ENCODE measurements around the gene NDFIP1.

The NDFIP1 gene

DNA sequence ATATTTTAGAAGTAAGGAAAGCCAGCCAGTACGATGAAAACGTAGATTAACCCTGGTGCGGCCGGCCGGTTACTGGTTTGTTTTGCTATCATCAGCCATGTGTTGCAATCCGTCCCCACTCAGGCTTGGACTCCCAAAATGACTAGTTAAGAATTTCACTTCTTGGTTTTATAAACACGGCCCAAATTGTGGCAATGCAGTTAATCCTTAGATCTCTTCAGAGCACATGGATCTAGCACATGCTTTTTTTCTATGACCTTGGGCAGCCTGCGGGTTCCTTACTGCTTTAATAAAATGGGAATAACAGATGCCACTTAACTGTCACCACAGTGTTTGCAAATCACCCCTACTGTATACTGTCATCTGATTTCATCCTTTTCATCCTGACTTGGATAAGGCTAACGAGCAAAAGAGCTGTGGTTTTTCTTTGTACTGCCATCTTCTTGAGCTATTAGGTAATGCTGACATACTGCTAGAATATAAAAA, 1.5 kb downstream of the NDFIP1 start:
- H3K4me1 ChIP-seq (ENCODE audit: control insufficient read depth in 2 of 2, insufficient read depth in 1 of 2, low read depth in 1 of 2, low read length in 2 of 2): peaks cover 1 to 9% of the 10 kb centered on the region in 2 donors
- H3K14ac ChIP-seq (ENCODE audit: low read length): no peak overlapping the region
- no peak overlapping the region for H2BK15ac ChIP-seq (ENCODE audit: low read length)
- no peak overlapping the region for H3K4ac ChIP-seq (ENCODE audit: low read length)
- no peak overlapping the region for H2BK120ac ChIP-seq (ENCODE audit: low read depth, low read length)
- no peak overlapping the region for H2BK5ac ChIP-seq (ENCODE audit: low read length)
- H3K4me2 ChIP-seq (ENCODE audit: insufficient read depth, low read length, poor library complexity, severe bottlenecking): peak overlapping the region; percentile 55
- H4K91ac ChIP-seq (ENCODE audit: low read depth, low read length, poor library complexity): no peak overlapping the region
- no peak overlapping the region for H3K23ac ChIP-seq (ENCODE audit: low read depth, low read length, poor library complexity)
- no peak overlapping the region for H2BK12ac ChIP-seq (ENCODE audit: low read length)
- H3K27me3 ChIP-seq (ENCODE audit: control insufficient read depth in 3 of 3, insufficient read depth in 3 of 3, low read depth in 1 of 3, low read length in 3 of 3): peaks cover 0 to 12% (median 3%) of the 10 kb centered on the region in 3 experiments
- no peak overlapping the region for H3K27ac ChIP-seq (replicated peaks; ENCODE audit: low read length)
- no peak overlapping the region for H2AK5ac ChIP-seq (ENCODE audit: low read depth, low read length)
- peak overlapping the region in 1 of 2 donors; percentile 59 for H3K4me3 ChIP-seq (ENCODE audit: low read length in 2 of 2)
- no peak overlapping the region for H3K9ac ChIP-seq (ENCODE audit: low read depth, low read length, poor library complexity)
- H3K36me3 ChIP-seq (replicated peaks in 1 of 2; ENCODE audit: control insufficient read depth in 2 of 2, insufficient read depth in 2 of 2, low read length in 2 of 2): peaks cover 0 to 8% of the 10 kb centered on the region in 2 donors
- peaks cover 2% of the 10 kb centered on the region for H3K79me1 ChIP-seq (ENCODE audit: low read depth, low read length)
- H3K18ac ChIP-seq (ENCODE audit: low read length): no peak overlapping the region
- H3K9me3 ChIP-seq (replicated peaks in 1 of 2; ENCODE audit: control insufficient read depth in 2 of 2, insufficient read depth in 1 of 2, low read depth in 1 of 2, low read length in 2 of 2): peaks cover 0 to 12% of the 10 kb centered on the region in 2 donors
- no CpG with 5 or more reads among the region's 9 CpGs for WGBS, 2 donors (ENCODE audit: extremely low coverage in 2 of 2, insufficient read length in 2 of 2, insufficient replicate concordance in 1 of 2)
- H2AFZ ChIP-seq (ENCODE audit: low read length): no peak overlapping the region
- no peak overlapping the region for H4K8ac ChIP-seq (ENCODE audit: low read depth, low read length)
- no peak for DNase-seq (ENCODE audit: low spot score)

DNA sequence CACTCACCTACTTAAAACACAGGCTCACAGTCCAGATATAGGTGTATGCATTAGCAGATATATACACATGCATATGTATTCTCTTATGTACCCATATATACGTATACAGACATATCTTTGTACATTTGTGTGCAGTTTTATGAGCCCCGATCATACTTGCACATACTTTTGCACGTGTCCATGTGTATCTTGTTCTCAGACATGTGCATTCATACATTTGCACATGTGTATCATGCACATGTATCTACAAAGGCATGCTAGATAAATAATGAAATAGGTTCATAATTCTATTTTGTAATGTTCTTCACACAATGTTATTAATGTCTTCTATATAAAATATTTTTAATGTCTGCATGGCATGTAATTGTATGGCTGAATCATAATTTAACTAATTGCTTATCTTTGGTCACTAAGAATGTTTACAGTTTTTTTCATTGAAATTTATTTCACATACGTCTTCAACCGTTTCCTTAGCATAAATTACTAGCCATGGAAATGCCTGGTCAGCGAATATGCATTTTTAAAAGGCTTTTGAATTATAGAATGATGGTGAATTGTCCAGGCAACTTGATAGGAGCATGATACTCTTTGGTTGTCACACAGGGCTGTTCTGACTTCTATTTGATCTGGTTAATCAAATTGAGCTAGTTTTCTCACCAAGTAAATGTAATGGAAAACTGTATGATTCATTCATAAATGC, 2.6 kb downstream of the NDFIP1 start:
- Histone ChIP-seq H3K79me1 (ENCODE audit: low read depth, low read length) (peaks cover 2% of the 10 kb centered on the region), H2BK15ac (ENCODE audit: low read length) (no peak overlapping the region), H3K4ac (ENCODE audit: low read length) (no peak overlapping the region), H2AFZ (ENCODE audit: low read length) (no peak overlapping the region), H3K27ac (replicated peaks; ENCODE audit: low read length) (no peak overlapping the region), H2BK12ac (ENCODE audit: low read length) (no peak overlapping the region), H3K18ac (ENCODE audit: low read length) (no peak overlapping the region), H3K23ac (ENCODE audit: low read depth, low read length, poor library complexity) (no peak overlapping the region), H3K27me3 (ENCODE audit: control insufficient read depth in 3 of 3, insufficient read depth in 3 of 3, low read depth in 1 of 3, low read length in 3 of 3) (peaks cover 0 to 12% (median 3%) of the 10 kb centered on the region in 3 experiments), H2BK120ac (ENCODE audit: low read depth, low read length) (no peak overlapping the region), H3K4me1 (ENCODE audit: control insufficient read depth in 2 of 2, insufficient read depth in 1 of 2, low read depth in 1 of 2, low read length in 2 of 2) (peaks cover 1 to 9% of the 10 kb centered on the region in 2 donors), H3K9ac (ENCODE audit: low read depth, low read length, poor library complexity) (no peak overlapping the region), H2AK5ac (ENCODE audit: low read depth, low read length) (no peak overlapping the region), H3K4me3 (ENCODE audit: low read length in 2 of 2) (no peak overlapping the region), H3K9me3 (replicated peaks in 1 of 2; ENCODE audit: control insufficient read depth in 2 of 2, insufficient read depth in 1 of 2, low read depth in 1 of 2, low read length in 2 of 2) (peaks cover 0 to 12% of the 10 kb centered on the region in 2 donors), H3K36me3 (replicated peaks in 1 of 2; ENCODE audit: control insufficient read depth in 2 of 2, insufficient read depth in 2 of 2, low read length in 2 of 2) (peaks cover 0 to 10% of the 10 kb centered on the region in 2 donors), H4K8ac (ENCODE audit: low read depth, low read length) (no peak overlapping the region), H3K14ac (ENCODE audit: low read length) (no peak overlapping the region), H3K4me2 (ENCODE audit: insufficient read depth, low read length, poor library complexity, severe bottlenecking) (no peak overlapping the region), H2BK5ac (ENCODE audit: low read length) (no peak overlapping the region), H4K91ac (ENCODE audit: low read depth, low read length, poor library complexity) (no peak overlapping the region)
- DNase-seq (ENCODE audit: low spot score): no peak
- no CpG with 5 or more reads among the region's 6 CpGs for whole genome bisulfite sequencing, 2 donors (ENCODE audit: extremely low coverage in 2 of 2, insufficient read length in 2 of 2, insufficient replicate concordance in 1 of 2)

GRCh38 chr5:142114687-142115086, 6.1 kb downstream of the NDFIP1 start:
- peaks cover 0 to 5% of the 10 kb centered on the region in 2 donors for H3K4me1 ChIP-seq (ENCODE audit: control insufficient read depth in 2 of 2, insufficient read depth in 1 of 2, low read depth in 1 of 2, low read length in 2 of 2)
- H2BK120ac ChIP-seq (ENCODE audit: low read depth, low read length): no peak overlapping the region
- H3K18ac ChIP-seq (ENCODE audit: low read length): no peak overlapping the region
- no peak overlapping the region for H2AFZ ChIP-seq (ENCODE audit: low read length)
- peaks cover 0 to 26% of the 10 kb centered on the region in 2 donors for H3K36me3 ChIP-seq (replicated peaks in 1 of 2; ENCODE audit: control insufficient read depth in 2 of 2, insufficient read depth in 2 of 2, low read length in 2 of 2)
- no peak overlapping the region for H3K9ac ChIP-seq (ENCODE audit: low read depth, low read length, poor library complexity)
- no peak overlapping the region for H2BK5ac ChIP-seq (ENCODE audit: low read length)
- H3K4ac ChIP-seq (ENCODE audit: low read length): no peak overlapping the region
- no peaks in the 10 kb centered on the region for H3K27me3 ChIP-seq (ENCODE audit: control insufficient read depth in 3 of 3, insufficient read depth in 3 of 3, low read depth in 1 of 3, low read length in 3 of 3)
- peaks cover 2% of the 10 kb centered on the region for H3K79me1 ChIP-seq (ENCODE audit: low read depth, low read length)
- no peak overlapping the region for H2BK12ac ChIP-seq (ENCODE audit: low read length)
- no peak overlapping the region for H3K27ac ChIP-seq (replicated peaks; ENCODE audit: low read length)
- H3K4me3 ChIP-seq (ENCODE audit: low read length in 2 of 2): no peak overlapping the region
- H4K8ac ChIP-seq (ENCODE audit: low read depth, low read length): no peak overlapping the region
- H4K91ac ChIP-seq (ENCODE audit: low read depth, low read length, poor library complexity): no peak overlapping the region
- no CpG with 5 or more reads among the region's 1 CpG for WGBS, 2 donors (ENCODE audit: extremely low coverage in 2 of 2, insufficient read length in 2 of 2, insufficient replicate concordance in 1 of 2)
- H2BK15ac ChIP-seq (ENCODE audit: low read length): no peak overlapping the region
- DNase-seq (ENCODE audit: low spot score): no peak
- peaks cover 0 to 12% of the 10 kb centered on the region in 2 donors for H3K9me3 ChIP-seq (replicated peaks in 1 of 2; ENCODE audit: control insufficient read depth in 2 of 2, insufficient read depth in 1 of 2, low read depth in 1 of 2, low read length in 2 of 2)
- no peak overlapping the region for H2AK5ac ChIP-seq (ENCODE audit: low read depth, low read length)
- H3K4me2 ChIP-seq (ENCODE audit: insufficient read depth, low read length, poor library complexity, severe bottlenecking): no peak overlapping the region
- no peak overlapping the region for H3K23ac ChIP-seq (ENCODE audit: low read depth, low read length, poor library complexity)
- H3K14ac ChIP-seq (ENCODE audit: low read length): no peak overlapping the region

DNA sequence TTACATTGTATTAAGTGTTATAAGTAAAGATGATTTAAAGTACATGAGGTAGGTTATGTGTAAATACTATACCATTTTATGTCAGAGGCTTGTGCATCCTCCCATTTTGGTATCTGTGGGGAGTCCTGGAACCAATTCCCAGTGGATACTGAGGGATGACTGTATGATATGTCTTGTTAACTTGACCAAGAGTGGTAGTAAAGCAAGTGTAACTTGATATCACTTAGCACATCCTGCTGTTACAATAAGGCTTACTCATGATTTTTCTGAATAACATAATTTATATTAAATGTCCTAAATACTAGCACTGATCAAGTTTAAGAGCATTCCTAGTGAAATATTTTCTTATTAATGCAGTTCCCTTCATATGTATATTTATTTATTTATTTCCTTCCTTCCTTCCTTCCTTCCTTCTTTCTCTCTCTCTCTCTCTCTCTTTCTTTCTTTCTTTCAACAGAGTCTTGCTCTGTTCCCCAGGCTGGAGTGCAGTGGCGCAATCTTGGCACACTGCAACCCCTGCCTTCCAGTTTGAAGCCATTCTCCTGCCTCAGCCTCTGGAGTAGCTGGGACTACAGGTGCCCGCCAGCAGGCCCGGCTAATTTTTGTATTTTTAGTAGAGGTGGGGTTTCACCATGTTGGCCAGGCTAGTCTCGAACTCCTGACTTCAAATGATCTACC, 7.5 kb downstream of the NDFIP1 start:
- Histone ChIP-seq H3K4ac (ENCODE audit: low read length) (no peak overlapping the region), H4K91ac (ENCODE audit: low read depth, low read length, poor library complexity) (no peak overlapping the region), H3K18ac (ENCODE audit: low read length) (no peak overlapping the region), H2AK5ac (ENCODE audit: low read depth, low read length) (no peak overlapping the region), H3K27me3 (ENCODE audit: control insufficient read depth in 3 of 3, insufficient read depth in 3 of 3, low read depth in 1 of 3, low read length in 3 of 3) (no peaks in the 10 kb centered on the region), H2BK15ac (ENCODE audit: low read length) (no peak overlapping the region), H3K4me3 (ENCODE audit: low read length in 2 of 2) (no peak overlapping the region), H3K9ac (ENCODE audit: low read depth, low read length, poor library complexity) (no peak overlapping the region), H3K27ac (replicated peaks; ENCODE audit: low read length) (no peak overlapping the region), H2BK12ac (ENCODE audit: low read length) (no peak overlapping the region), H3K4me2 (ENCODE audit: insufficient read depth, low read length, poor library complexity, severe bottlenecking) (no peak overlapping the region), H3K79me1 (ENCODE audit: low read depth, low read length) (peaks cover 2% of the 10 kb centered on the region), H3K14ac (ENCODE audit: low read length) (no peak overlapping the region), H4K8ac (ENCODE audit: low read depth, low read length) (no peak overlapping the region), H3K23ac (ENCODE audit: low read depth, low read length, poor library complexity) (no peak overlapping the region), H2BK5ac (ENCODE audit: low read length) (no peak overlapping the region), H2BK120ac (ENCODE audit: low read depth, low read length) (no peak overlapping the region), H3K4me1 (ENCODE audit: control insufficient read depth in 2 of 2, insufficient read depth in 1 of 2, low read depth in 1 of 2, low read length in 2 of 2) (no peaks in the 10 kb centered on the region), H2AFZ (ENCODE audit: low read length) (no peak overlapping the region), H3K9me3 (replicated peaks in 1 of 2; ENCODE audit: control insufficient read depth in 2 of 2, insufficient read depth in 1 of 2, low read depth in 1 of 2, low read length in 2 of 2) (peaks cover 0 to 12% of the 10 kb centered on the region in 2 donors), H3K36me3 (replicated peaks in 1 of 2; ENCODE audit: control insufficient read depth in 2 of 2, insufficient read depth in 2 of 2, low read length in 2 of 2) (peaks cover 0 to 33% of the 10 kb centered on the region in 2 donors)
- no peak for DNase-seq (ENCODE audit: low spot score)
- WGBS, 2 donors (ENCODE audit: extremely low coverage in 2 of 2, insufficient read length in 2 of 2, insufficient replicate concordance in 1 of 2): no CpG with 5 or more reads among the region's 4 CpGs
